GM23248 (cell line): ENCODE measurements around the gene RBM43.

Experiments used
- EZH2 ChIP-seq: fragments of 200-600 bp; sonication (generic); IDR thresholded peaks from 2 replicates; pipeline ENCODE4 v1.6.1; 2018; ENCODE audit warnings: antibody characterized with exemption, mild to moderate bottlenecking; ENCODE audit not compliant: insufficient read depth, poor library complexity, severe bottlenecking
- EZH2phosphoT487 ChIP-seq: fragments of 200-600 bp; sonication (generic); IDR thresholded peaks from 2 replicates; pipeline ENCODE4 v1.6.1; 2018; ENCODE audit warnings: antibody characterized with exemption, moderate library complexity, mild to moderate bottlenecking, low read depth; ENCODE audit not compliant: insufficient read depth

DNA sequence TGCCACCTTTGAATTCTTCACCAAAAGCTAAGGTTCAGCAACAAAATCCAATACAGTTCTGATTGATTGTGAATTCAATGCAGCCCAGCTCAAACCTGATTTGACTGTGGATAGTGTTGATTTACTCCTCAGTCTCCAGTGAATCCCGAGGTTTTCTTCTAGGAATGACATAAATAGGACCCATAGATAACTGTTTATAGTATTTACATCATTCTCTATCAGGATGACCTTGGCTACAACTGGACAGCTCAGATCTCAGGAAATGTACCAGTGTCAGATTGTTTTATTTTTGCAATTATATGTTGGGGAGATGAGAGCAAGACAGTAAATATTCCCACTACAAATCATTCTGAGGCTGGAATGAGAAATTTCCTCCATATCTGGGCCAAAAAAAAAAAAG is 21.2 kb downstream of the RBM43 start:
- no peak for TF ChIP-seq EZH2
- no peak for TF ChIP-seq EZH2phosphoT487
